MM.1S (cell line): ENCODE results near the gene COL11A2.

Experiments
- EZH2 ChIP-seq: fragments of 300-600 bp; sonication (generic); optimal IDR thresholded peaks from 2 replicates; pipeline ENCODE3; 2017; ENCODE audit warnings: low read depth, mild to moderate bottlenecking, antibody characterized with exemption, low read length, mixed read lengths
- EZH2phosphoT487 ChIP-seq: fragments of 300-600 bp; sonication (generic); IDR thresholded peaks from 2 replicates; pipeline ENCODE4 v1.6.1; 2018; ENCODE audit warnings: antibody characterized with exemption, low read length
- TF ChIP-seq, protein P1 (sequence below): fragments of 300-600 bp; sonication (generic); IDR thresholded peaks from 2 replicates; pipeline ENCODE4 v1.5.1; 2016; ENCODE audit warnings: antibody characterized with exemption, low read length, mixed read lengths

DNA sequence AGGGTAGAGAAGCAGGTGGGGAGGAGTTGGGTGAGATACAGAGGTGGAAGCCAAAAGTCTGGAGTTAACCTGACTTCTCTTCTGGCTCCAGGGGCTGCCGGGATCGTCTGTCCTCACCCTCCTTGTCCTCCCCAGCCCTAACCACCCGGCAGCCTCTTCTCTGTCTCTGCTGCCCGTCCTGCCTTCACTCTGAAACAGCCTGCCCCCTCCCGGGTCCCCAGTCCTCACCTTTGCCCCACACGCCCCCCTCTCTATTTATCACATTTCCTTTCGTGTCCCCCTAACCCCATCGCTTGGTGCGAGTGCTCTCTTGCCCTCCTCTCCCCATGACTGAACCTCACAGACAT lies 21.7 kb upstream of the COL11A2 start:
- TF ChIP-seq EZH2phosphoT487 (no peak), EZH2 (no peak)
- TF ChIP-seq, protein P1, sequence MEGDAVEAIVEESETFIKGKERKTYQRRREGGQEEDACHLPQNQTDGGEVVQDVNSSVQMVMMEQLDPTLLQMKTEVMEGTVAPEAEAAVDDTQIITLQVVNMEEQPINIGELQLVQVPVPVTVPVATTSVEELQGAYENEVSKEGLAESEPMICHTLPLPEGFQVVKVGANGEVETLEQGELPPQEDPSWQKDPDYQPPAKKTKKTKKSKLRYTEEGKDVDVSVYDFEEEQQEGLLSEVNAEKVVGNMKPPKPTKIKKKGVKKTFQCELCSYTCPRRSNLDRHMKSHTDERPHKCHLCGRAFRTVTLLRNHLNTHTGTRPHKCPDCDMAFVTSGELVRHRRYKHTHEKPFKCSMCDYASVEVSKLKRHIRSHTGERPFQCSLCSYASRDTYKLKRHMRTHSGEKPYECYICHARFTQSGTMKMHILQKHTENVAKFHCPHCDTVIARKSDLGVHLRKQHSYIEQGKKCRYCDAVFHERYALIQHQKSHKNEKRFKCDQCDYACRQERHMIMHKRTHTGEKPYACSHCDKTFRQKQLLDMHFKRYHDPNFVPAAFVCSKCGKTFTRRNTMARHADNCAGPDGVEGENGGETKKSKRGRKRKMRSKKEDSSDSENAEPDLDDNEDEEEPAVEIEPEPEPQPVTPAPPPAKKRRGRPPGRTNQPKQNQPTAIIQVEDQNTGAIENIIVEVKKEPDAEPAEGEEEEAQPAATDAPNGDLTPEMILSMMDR: no peak
